ENCODE measurements around the gene SYNPO.
A peak's percentile ranks its signal among the peaks of the same experiment; 100 is the strongest.

SYNPO gene

GRCh38 chr5:150642567-150642927 is 2.1 kb downstream of the SYNPO start:
- DNase-seq (ENCODE audit: low read depth), result no peak

- no peak for DNase-seq (ENCODE audit: low read depth)
Observed at GRCh38 chr5:150642991-150643710, 2.7 kb downstream of the SYNPO start.

GRCh38 chr5:150644058-150644457 is 3.6 kb downstream of the SYNPO start:
- no peak for DNase-seq (ENCODE audit: low read depth)

DNA sequence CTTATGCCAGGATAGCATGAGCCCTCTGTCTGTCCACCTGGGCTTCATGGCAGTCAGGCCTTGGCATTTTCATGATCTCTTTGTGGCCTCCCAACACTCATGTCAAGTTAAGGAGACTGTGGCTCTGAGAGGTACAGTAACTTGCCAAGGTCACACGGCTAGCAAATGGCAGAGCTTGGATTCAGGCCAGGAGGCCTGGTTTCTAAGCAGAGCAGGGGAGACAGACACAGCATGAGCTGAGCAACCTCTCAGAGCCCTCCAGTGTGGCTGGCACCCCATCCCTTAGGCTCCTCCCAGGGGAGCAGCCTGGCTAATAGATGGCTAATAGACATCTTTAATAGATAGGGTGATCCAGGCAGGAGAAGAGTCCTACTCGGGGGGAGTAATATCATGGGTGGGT is 4.1 kb downstream of the SYNPO start:
- no peak for DNase-seq (ENCODE audit: low read depth)

GRCh38 chr5:150645070-150645700 is 4.7 kb downstream of the SYNPO start:
- DNase-seq (ENCODE audit: low read depth), result no peak

- DNase-seq (ENCODE audit: low read depth), result no peak
Observed at GRCh38 chr5:150647275-150648251, 7.1 kb downstream of the SYNPO start.

DNA sequence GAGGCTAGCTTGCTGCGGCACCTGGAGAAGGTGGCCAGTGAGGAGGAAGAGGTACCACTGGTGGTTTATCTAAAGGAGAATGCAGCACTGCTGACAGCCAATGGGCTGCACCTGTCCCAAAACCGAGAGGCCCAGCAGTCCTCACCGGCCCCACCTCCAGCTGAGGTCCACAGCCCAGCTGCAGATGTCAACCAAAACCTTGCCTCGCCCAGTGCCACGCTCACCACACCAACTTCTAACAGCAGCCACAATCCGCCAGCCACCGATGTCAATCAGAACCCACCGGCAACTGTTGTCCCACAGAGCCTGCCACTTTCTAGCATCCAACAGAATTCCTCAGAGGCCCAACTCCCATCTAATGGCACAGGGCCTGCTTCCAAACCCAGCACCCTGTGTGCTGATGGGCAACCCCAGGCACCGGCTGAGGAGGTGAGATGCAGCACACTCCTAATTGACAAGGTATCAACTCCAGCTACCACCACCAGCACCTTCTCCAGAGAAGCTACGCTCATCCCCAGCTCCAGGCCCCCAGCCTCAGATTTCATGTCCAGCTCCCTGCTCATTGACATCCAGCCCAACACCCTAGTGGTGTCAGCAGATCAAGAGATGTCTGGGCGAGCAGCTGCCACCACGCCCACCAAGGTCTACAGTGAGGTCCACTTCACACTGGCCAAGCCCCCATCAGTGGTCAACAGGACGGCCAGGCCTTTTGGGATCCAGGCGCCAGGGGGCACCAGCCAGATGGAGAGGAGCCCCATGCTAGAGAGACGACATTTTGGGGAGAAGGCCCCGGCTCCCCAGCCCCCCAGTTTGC is 8.0 kb downstream of the SYNPO start:
- DNase-seq (ENCODE audit: low read depth), result no peak

GRCh38 chr5:150649108-150650020 is 8.9 kb downstream of the SYNPO start:
- no peak for DNase-seq (ENCODE audit: low read depth)

GRCh38 chr5:150650021-150651006 is 9.9 kb downstream of the SYNPO start:
- DNase-seq (ENCODE audit: low read depth), result no peak

GRCh38 chr5:150651382-150651781 is 10.9 kb downstream of the SYNPO start:
- DNase-seq (ENCODE audit: low read depth), result no peak

- DNase-seq (ENCODE audit: low read depth), result no peak
Observed at GRCh38 chr5:150651924-150652671, 11.6 kb downstream of the SYNPO start.

- no peak for DNase-seq (ENCODE audit: low read depth)
Observed at GRCh38 chr5:150653145-150653761, 12.8 kb downstream of the SYNPO start.

- DNase-seq (ENCODE audit: low read depth), result no peak
Observed at GRCh38 chr5:150653762-150654556, 13.5 kb downstream of the SYNPO start.

DNA sequence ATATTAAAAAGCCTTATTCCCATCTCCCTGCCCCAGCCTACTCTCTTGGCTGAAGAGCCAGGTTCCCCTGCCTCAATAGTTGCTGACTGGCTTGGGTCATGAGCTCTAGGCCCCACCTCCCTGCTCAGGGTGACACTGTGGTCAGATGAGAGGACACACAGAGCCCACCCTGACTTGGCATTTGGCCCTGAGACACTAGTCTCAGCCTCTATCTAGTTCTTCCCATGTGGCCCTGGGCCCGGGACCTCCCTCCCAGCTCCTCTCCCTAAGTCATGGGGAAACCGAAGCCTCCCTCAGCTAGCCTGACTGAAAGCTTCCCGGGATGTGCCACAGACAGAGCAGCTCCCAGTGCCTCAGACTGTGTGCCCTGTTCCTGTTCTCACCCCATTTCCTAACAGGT is 14.8 kb downstream of the SYNPO start:
- no peak for DNase-seq (ENCODE audit: low read depth)

GRCh38 chr5:150656191-150657132 is 16.0 kb downstream of the SYNPO start:
- peak; percentile 55 for DNase-seq (ENCODE audit: low read depth)

GRCh38 chr5:150658121-150658520 is 17.7 kb downstream of the SYNPO start:
- DNase-seq (ENCODE audit: low read depth), result no peak
